ENCODE data around the gene PIP4K2A.
"Not testable (repeated sequence)": the region's sequence is repeated elsewhere in the genome, so short reads cannot be mapped to it uniquely, and the experiment has no call there.

The PIP4K2A gene

GRCh38 chr10:22508214-22508613 lies 206.2 kb downstream of the PIP4K2A start:
- H2AK5ac ChIP-seq (ENCODE audit: low read depth, low read length); H4K91ac ChIP-seq (ENCODE audit: low read depth, low read length, poor library complexity); DNase-seq (ENCODE audit: low spot score); H3K9me3 ChIP-seq (replicated peaks in 1 of 2; ENCODE audit: control insufficient read depth in 2 of 2, insufficient read depth in 1 of 2, low read depth in 1 of 2, low read length in 2 of 2); H3K4me1 ChIP-seq (ENCODE audit: control insufficient read depth in 2 of 2, insufficient read depth in 1 of 2, low read depth in 1 of 2, low read length in 2 of 2); H3K4me2 ChIP-seq (ENCODE audit: insufficient read depth, low read length, poor library complexity, severe bottlenecking); H3K27ac ChIP-seq (replicated peaks; ENCODE audit: low read length); H3K4me3 ChIP-seq (ENCODE audit: low read length in 2 of 2); H2BK120ac ChIP-seq (ENCODE audit: low read depth, low read length); H4K8ac ChIP-seq (ENCODE audit: low read depth, low read length); H3K27me3 ChIP-seq (ENCODE audit: control insufficient read depth in 3 of 3, insufficient read depth in 3 of 3, low read depth in 1 of 3, low read length in 3 of 3); H3K4ac ChIP-seq (ENCODE audit: low read length); H3K14ac ChIP-seq (ENCODE audit: low read length); H2BK15ac ChIP-seq (ENCODE audit: low read length); H3K36me3 ChIP-seq (replicated peaks in 1 of 2; ENCODE audit: control insufficient read depth in 2 of 2, insufficient read depth in 2 of 2, low read length in 2 of 2); H2AFZ ChIP-seq (ENCODE audit: low read length); H3K9ac ChIP-seq (ENCODE audit: low read depth, low read length, poor library complexity); H2BK12ac ChIP-seq (ENCODE audit: low read length); H3K79me1 ChIP-seq (ENCODE audit: low read depth, low read length); H3K23ac ChIP-seq (ENCODE audit: low read depth, low read length, poor library complexity); H2BK5ac ChIP-seq (ENCODE audit: low read length); H3K18ac ChIP-seq (ENCODE audit: low read length): not testable (repeated sequence)
- no CpG with 5 or more reads among the region's 2 CpGs for WGBS, 2 donors (ENCODE audit: extremely low coverage in 2 of 2, insufficient read length in 2 of 2, insufficient replicate concordance in 1 of 2)

DNA sequence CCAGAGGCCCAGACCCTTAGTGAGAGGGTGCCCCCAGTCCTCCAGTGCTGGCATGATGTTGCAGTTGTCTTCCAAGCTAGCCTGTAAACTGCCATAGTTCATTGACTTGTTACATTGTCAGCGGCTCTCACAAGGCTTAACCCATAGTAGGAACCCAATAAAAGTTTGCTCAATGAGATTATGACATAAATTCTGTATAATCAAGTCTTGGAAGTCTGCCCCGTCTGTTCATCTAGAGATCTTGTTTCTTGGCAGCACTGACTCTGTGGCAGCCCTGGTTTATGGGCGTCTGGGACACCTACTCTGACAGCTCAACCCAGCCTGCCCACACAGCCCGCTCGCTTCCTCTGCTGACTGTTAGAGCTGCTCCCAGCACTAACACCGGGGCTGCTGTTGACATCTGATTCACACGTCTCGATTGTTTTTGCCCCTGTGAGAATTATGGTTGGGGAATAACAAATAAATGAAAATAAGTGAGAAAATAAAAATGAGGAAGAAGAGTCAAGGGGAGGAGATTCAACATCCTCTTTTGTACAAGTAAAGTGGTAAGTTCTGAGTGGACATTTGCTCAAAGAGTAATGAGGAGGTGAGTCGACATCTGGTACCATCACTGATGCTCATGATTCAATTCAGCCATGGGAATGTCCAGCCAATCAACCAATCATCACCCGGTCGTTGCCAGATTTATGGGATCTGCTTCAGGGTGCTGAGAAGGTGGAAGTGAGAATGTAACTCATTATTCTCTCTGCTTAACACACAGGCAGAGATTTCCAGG lies 208.3 kb downstream of the PIP4K2A start:
- no peak overlapping the region for H2BK15ac ChIP-seq (ENCODE audit: low read length)
- no peak overlapping the region for H3K4me3 ChIP-seq (ENCODE audit: low read length in 2 of 2)
- H2BK120ac ChIP-seq (ENCODE audit: low read depth, low read length) = no peak overlapping the region
- no peaks in the 10 kb centered on the region for H3K79me1 ChIP-seq (ENCODE audit: low read depth, low read length)
- no peak overlapping the region for H4K91ac ChIP-seq (ENCODE audit: low read depth, low read length, poor library complexity)
- no peak overlapping the region for H3K18ac ChIP-seq (ENCODE audit: low read length)
- H2AFZ ChIP-seq (ENCODE audit: low read length) = no peak overlapping the region
- no peak for DNase-seq (ENCODE audit: low spot score)
- H4K8ac ChIP-seq (ENCODE audit: low read depth, low read length) = no peak overlapping the region
- no peak overlapping the region for H3K14ac ChIP-seq (ENCODE audit: low read length)
- no peak overlapping the region for H3K9ac ChIP-seq (ENCODE audit: low read depth, low read length, poor library complexity)
- H3K4ac ChIP-seq (ENCODE audit: low read length) = no peak overlapping the region
- no peaks in the 10 kb centered on the region for H3K36me3 ChIP-seq (replicated peaks in 1 of 2; ENCODE audit: control insufficient read depth in 2 of 2, insufficient read depth in 2 of 2, low read length in 2 of 2)
- H2BK12ac ChIP-seq (ENCODE audit: low read length) = no peak overlapping the region
- H3K27ac ChIP-seq (replicated peaks; ENCODE audit: low read length) = no peak overlapping the region
- no peak overlapping the region for H3K23ac ChIP-seq (ENCODE audit: low read depth, low read length, poor library complexity)
- no peak overlapping the region for H3K4me2 ChIP-seq (ENCODE audit: insufficient read depth, low read length, poor library complexity, severe bottlenecking)
- no peak overlapping the region for H2AK5ac ChIP-seq (ENCODE audit: low read depth, low read length)
- H3K4me1 ChIP-seq (ENCODE audit: control insufficient read depth in 2 of 2, insufficient read depth in 1 of 2, low read depth in 1 of 2, low read length in 2 of 2) = peaks cover 2 to 8% of the 10 kb centered on the region in 2 donors
- WGBS, 2 donors (ENCODE audit: extremely low coverage in 2 of 2, insufficient read length in 2 of 2, insufficient replicate concordance in 1 of 2) = no CpG with 5 or more reads among the region's 11 CpGs
- no peaks in the 10 kb centered on the region for H3K9me3 ChIP-seq (replicated peaks in 1 of 2; ENCODE audit: control insufficient read depth in 2 of 2, insufficient read depth in 1 of 2, low read depth in 1 of 2, low read length in 2 of 2)
- peaks cover 0 to 17% (median 0%) of the 10 kb centered on the region in 3 experiments for H3K27me3 ChIP-seq (ENCODE audit: control insufficient read depth in 3 of 3, insufficient read depth in 3 of 3, low read depth in 1 of 3, low read length in 3 of 3)
- H2BK5ac ChIP-seq (ENCODE audit: low read length) = no peak overlapping the region

DNA sequence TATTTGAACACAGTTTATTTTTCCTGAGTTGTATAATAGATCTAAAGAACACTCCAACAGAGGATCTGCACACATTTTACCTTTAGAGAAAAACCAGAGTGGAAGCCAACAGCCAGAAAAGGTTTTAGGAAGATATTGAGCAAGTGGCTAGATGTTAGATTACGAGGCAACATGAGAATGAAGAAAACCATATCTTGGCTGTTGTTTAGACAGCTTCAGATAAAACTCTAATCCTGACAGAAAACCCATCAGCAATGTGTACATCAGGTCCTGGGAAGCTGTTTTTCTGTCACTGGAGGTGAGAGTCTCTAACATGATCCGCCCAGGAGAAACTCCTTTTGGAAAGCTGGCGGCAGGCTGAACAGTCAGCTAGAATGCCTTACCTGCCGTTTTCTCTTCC lies 209.6 kb downstream of the PIP4K2A start:
- no peak overlapping the region for H4K8ac ChIP-seq (ENCODE audit: low read depth, low read length)
- H3K18ac ChIP-seq (ENCODE audit: low read length) = no peak overlapping the region
- H3K9ac ChIP-seq (ENCODE audit: low read depth, low read length, poor library complexity) = no peak overlapping the region
- no peak overlapping the region for H2BK15ac ChIP-seq (ENCODE audit: low read length)
- H2BK120ac ChIP-seq (ENCODE audit: low read depth, low read length) = no peak overlapping the region
- no peaks in the 10 kb centered on the region for H3K9me3 ChIP-seq (replicated peaks in 1 of 2; ENCODE audit: control insufficient read depth in 2 of 2, insufficient read depth in 1 of 2, low read depth in 1 of 2, low read length in 2 of 2)
- no peak overlapping the region for H2AK5ac ChIP-seq (ENCODE audit: low read depth, low read length)
- no peak overlapping the region for H3K4me2 ChIP-seq (ENCODE audit: insufficient read depth, low read length, poor library complexity, severe bottlenecking)
- H3K4ac ChIP-seq (ENCODE audit: low read length) = no peak overlapping the region
- no peaks in the 10 kb centered on the region for H3K79me1 ChIP-seq (ENCODE audit: low read depth, low read length)
- no peaks in the 10 kb centered on the region for H3K36me3 ChIP-seq (replicated peaks in 1 of 2; ENCODE audit: control insufficient read depth in 2 of 2, insufficient read depth in 2 of 2, low read length in 2 of 2)
- peaks cover 2 to 9% of the 10 kb centered on the region in 2 donors for H3K4me1 ChIP-seq (ENCODE audit: control insufficient read depth in 2 of 2, insufficient read depth in 1 of 2, low read depth in 1 of 2, low read length in 2 of 2)
- no CpG with 5 or more reads among the region's 4 CpGs for WGBS, 2 donors (ENCODE audit: extremely low coverage in 2 of 2, insufficient read length in 2 of 2, insufficient replicate concordance in 1 of 2)
- no peak overlapping the region for H3K4me3 ChIP-seq (ENCODE audit: low read length in 2 of 2)
- no peak overlapping the region for H3K14ac ChIP-seq (ENCODE audit: low read length)
- H3K27me3 ChIP-seq (ENCODE audit: control insufficient read depth in 3 of 3, insufficient read depth in 3 of 3, low read depth in 1 of 3, low read length in 3 of 3) = peaks cover 0 to 19% (median 0%) of the 10 kb centered on the region in 3 experiments
- no peak overlapping the region for H3K27ac ChIP-seq (replicated peaks; ENCODE audit: low read length)
- no peak overlapping the region for H2BK12ac ChIP-seq (ENCODE audit: low read length)
- DNase-seq (ENCODE audit: low spot score) = no peak
- no peak overlapping the region for H2AFZ ChIP-seq (ENCODE audit: low read length)
- no peak overlapping the region for H2BK5ac ChIP-seq (ENCODE audit: low read length)
- no peak overlapping the region for H3K23ac ChIP-seq (ENCODE audit: low read depth, low read length, poor library complexity)
- no peak overlapping the region for H4K91ac ChIP-seq (ENCODE audit: low read depth, low read length, poor library complexity)

GRCh38 chr10:22503315-22504088 lies 210.9 kb downstream of the PIP4K2A start:
- WGBS, 2 donors (ENCODE audit: extremely low coverage in 2 of 2, insufficient read length in 2 of 2, insufficient replicate concordance in 1 of 2) = no CpG with 5 or more reads among the region's 9 CpGs
- no peak overlapping the region for H4K91ac ChIP-seq (ENCODE audit: low read depth, low read length, poor library complexity)
- no peak overlapping the region for H3K14ac ChIP-seq (ENCODE audit: low read length)
- no peak overlapping the region for H2BK5ac ChIP-seq (ENCODE audit: low read length)
- peaks cover 2 to 9% of the 10 kb centered on the region in 2 donors for H3K4me1 ChIP-seq (ENCODE audit: control insufficient read depth in 2 of 2, insufficient read depth in 1 of 2, low read depth in 1 of 2, low read length in 2 of 2)
- no peak overlapping the region for H2AFZ ChIP-seq (ENCODE audit: low read length)
- H2AK5ac ChIP-seq (ENCODE audit: low read depth, low read length) = no peak overlapping the region
- no peak overlapping the region for H3K23ac ChIP-seq (ENCODE audit: low read depth, low read length, poor library complexity)
- no peaks in the 10 kb centered on the region for H3K36me3 ChIP-seq (replicated peaks in 1 of 2; ENCODE audit: control insufficient read depth in 2 of 2, insufficient read depth in 2 of 2, low read length in 2 of 2)
- no peak overlapping the region for H3K4ac ChIP-seq (ENCODE audit: low read length)
- no peak overlapping the region for H3K18ac ChIP-seq (ENCODE audit: low read length)
- no peak overlapping the region for H2BK120ac ChIP-seq (ENCODE audit: low read depth, low read length)
- no peak for DNase-seq (ENCODE audit: low spot score)
- H2BK15ac ChIP-seq (ENCODE audit: low read length) = no peak overlapping the region
- H3K9me3 ChIP-seq (replicated peaks in 1 of 2; ENCODE audit: control insufficient read depth in 2 of 2, insufficient read depth in 1 of 2, low read depth in 1 of 2, low read length in 2 of 2) = no peaks in the 10 kb centered on the region
- no peak overlapping the region for H3K4me3 ChIP-seq (ENCODE audit: low read length in 2 of 2)
- no peak overlapping the region for H4K8ac ChIP-seq (ENCODE audit: low read depth, low read length)
- no peak overlapping the region for H3K4me2 ChIP-seq (ENCODE audit: insufficient read depth, low read length, poor library complexity, severe bottlenecking)
- peaks cover 0 to 26% (median 0%) of the 10 kb centered on the region in 3 experiments for H3K27me3 ChIP-seq (ENCODE audit: control insufficient read depth in 3 of 3, insufficient read depth in 3 of 3, low read depth in 1 of 3, low read length in 3 of 3)
- H3K27ac ChIP-seq (replicated peaks; ENCODE audit: low read length) = no peak overlapping the region
- no peak overlapping the region for H3K9ac ChIP-seq (ENCODE audit: low read depth, low read length, poor library complexity)
- H3K79me1 ChIP-seq (ENCODE audit: low read depth, low read length) = no peaks in the 10 kb centered on the region
- no peak overlapping the region for H2BK12ac ChIP-seq (ENCODE audit: low read length)
